GM18909 (cell line): ENCODE results near the gene UBE2J2.
A peak's percentile ranks its signal among the peaks of the same experiment; 100 is the strongest.

Source experiments
- ATAC-seq: cut with Tn5 transposase; IDR thresholded peaks from one replicate; pipeline ENCODE4 v1.9.1; 2021; ENCODE audit warnings: mild to moderate bottlenecking; ENCODE audit not compliant: unreplicated experiment, poor library complexity

The UBE2J2 gene

DNA sequence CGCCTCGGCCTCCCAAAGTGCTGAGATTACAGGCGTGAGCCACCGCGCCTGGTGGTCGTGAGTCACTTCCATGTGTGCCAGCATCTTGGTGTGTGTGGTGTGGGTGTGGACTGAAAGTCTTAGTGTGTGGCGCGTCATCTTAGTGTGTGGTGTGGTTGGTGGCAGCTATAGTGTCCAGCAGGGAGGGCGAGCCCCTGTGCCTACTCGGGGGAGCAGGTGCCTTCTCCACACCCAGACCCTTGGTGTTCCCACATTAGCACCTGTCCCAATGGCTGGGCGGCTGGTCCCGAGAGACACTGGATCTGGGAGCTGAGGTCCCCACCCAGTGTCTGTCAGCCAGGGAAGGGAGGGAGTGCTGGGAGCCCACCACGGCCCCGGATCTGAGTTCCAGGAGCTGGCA lies 9.3 kb upstream of the UBE2J2 start:
- no peak for ATAC-seq

DNA sequence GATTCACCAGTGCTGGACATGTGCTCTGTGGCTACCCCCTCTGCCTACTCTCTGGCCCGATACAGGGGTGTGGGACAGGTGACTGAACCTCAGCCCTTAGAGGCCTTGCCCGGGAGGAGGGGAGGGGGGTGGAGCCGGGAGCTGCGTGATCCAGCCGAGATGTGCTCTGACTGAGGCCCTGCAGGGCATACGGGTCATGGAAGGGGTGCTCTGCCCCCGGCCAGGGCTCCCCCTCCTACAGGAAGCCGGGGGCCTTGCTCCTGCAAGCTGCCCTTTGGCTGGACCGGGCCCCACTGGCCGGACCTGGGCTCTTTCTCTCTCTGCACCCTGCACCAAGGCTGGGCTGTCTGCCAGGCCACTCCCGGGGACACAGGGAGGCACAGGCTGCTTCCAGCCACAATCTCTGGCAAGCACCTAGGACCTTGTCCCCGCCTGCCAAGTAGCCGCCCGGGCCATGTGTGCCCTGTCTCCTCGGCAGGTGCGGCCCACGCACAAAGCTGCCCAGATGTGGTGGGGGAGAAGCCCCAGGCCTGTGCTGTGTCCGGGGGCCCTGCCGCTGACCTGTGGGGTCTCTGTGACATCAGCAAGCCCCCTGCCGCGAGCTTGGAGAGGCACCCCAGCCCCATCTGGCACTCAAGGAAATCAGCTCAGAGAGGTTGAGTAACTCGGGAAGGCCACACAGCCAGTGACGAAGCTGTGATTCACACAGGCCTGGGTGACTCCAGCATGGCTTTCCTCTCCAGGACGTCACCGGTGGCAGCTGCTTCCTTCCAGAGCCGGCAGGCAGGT lies 8.1 kb upstream of the UBE2J2 start:
- ATAC-seq, result no peak

DNA sequence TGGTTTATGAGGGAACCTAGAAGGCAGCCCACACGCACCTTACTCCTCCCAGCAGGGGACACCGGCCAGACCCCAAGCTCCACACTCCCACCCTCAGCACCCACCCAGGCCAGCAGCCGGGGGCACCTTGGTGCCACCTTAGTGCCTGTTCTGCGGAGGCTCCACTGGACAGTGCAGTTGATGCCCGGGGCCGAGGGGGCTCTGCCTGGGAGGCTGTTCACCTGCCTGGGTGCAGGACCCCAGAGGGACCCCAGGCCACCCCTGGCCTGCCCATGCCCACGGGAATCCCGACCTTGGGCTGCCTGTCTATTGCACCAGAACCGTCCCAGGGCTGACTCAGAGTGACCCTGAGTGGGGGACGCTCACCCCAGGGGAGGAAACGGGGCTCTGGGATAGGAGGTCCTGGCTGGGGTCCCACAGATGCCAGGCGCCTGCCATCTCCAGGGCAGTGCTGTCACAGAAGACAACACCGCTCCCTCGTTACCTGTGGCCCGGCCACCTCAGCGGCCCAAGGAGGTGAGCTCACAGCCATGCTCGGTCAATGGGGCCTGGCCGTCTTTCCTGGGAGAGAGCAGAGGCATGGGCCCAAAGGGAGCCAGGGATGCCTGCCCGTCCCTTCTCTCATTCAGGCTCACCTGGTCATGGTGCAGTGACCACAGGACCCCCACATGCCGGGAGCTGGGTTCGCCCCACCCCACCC lies 7.3 kb upstream of the UBE2J2 start:
- no peak for ATAC-seq

DNA sequence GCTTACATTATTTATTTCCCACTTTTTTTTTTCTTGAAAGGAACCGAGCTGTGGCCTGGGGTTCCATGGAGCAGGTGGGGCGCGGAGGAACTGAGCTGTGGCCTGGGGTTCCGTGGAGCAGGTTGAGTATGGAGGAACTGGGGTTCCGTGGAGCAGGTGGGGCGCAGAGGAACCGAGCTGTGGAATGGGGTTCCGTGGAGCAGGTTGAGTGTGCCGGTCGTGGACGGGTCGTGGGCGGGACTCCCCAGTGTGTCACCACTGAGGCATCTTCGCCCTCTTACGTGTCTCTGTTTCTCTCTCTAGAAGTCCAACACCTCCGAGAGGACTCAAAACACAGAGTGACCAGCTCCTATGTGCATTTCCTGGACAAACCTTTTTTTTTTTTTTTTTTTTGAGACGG lies 5.4 kb upstream of the UBE2J2 start:
- ATAC-seq, result no peak

DNA sequence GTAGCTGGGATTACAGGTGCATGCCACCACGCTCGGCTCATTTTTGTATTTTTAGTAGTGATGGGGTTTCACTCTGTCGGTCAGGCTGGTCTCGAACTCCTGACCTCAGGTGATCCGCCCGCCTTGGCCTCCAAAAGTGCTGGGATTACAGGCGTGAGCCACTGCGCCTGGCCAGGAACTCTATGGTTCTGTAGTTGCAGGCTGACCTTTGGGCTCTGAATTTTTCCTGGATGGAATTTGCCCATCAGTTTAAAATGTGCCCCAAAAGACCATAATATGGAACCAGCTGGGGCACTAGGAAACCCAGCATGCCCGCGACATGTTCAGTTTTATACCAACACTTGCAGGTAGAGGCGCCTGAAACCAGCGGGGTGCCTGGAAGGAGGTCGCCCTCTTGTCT lies 5.0 kb upstream of the UBE2J2 start:
- no peak for ATAC-seq

DNA sequence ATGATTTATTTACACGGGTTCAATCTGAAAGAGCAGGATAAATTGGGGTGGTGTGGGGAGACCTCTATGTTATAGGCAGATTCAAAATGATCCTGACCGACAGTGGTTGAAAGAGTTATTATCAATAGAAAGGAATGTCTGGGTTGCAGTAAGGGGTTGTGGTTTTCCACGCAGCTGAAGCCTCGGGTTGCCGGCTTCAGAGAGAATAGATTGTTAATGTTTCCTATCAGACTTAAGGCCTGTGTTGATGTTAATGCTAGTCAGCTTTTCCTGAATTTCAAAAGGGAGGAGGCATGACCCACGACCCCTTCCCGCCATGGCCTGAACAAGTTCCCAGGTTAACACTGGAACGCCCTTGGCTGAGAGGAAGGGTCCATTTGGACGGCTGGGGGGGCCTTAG lies 2.2 kb upstream of the UBE2J2 start:
- no peak for ATAC-seq

DNA sequence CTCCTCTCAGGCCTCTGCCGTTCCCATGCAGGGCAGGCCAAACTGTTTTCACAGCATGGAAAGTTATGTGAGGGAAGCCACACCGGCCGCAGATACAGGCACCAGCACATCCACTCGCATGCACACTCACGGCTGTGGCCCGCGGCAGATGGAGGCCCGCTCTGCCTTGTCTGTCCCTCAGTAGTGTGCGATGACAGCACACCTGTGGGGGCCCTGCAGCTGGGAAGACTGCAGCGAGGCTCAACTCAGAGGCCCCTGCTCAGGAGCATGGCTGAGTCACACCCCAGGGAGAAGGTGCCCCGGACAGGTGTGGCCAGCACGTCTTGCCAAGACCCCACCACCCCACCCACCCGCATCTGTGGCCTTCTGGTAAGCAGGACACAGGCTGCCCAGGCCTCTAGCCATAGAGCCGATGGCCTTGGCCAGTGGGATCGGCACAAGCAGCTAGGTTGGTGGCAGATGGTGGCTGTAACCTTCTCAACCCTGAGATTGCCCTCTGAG lies 1.3 kb upstream of the UBE2J2 start:
- no peak for ATAC-seq

DNA sequence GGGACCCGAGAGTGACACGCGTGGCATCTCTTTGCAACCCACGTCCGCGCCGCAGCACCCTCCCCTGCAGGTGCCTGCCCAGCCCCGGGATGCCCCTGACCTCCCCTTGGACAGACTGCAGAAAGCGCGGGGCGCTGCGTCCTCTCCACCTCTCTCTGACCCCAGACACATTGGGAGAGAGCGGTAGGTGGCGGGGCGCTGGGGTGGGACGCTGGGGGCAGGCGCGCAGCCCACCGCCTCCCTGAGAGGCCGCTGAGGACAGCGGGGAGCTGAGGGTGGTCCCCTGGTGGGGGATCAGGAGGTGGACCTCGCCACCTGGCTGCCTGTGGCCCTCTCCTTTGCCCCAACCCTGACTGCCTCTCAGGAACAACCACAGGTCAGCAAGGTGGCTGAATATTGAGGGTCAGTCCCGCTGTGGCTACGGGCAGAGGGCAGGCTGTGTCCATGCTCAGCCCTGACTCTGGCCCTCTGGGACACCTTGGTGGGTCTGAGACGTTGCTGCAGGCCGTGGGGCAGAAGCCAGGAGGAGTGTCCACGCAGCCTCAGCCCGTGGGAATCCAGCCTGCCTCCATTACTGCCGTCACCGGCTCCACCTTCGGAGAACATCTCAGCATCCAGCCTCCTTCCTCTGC lies 761 bp upstream of the UBE2J2 start:
- ATAC-seq, result no peak

DNA sequence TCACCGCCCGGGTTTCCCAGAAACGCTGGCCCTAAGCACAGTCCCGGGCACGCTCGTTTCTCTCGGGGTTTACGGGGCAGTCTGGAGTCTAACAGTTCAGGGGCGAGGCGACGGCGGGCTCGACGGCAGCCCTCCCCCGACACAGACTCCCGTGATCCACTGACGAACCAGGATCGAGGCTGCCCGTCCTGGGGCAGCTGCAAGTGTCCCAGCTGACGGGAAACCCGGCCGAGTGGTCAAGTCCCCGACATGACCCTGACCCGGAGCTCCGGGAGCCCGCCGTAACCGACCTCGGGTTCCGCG lies 494 bp downstream of the UBE2J2 start:
- ATAC-seq, result peak; percentile 14

DNA sequence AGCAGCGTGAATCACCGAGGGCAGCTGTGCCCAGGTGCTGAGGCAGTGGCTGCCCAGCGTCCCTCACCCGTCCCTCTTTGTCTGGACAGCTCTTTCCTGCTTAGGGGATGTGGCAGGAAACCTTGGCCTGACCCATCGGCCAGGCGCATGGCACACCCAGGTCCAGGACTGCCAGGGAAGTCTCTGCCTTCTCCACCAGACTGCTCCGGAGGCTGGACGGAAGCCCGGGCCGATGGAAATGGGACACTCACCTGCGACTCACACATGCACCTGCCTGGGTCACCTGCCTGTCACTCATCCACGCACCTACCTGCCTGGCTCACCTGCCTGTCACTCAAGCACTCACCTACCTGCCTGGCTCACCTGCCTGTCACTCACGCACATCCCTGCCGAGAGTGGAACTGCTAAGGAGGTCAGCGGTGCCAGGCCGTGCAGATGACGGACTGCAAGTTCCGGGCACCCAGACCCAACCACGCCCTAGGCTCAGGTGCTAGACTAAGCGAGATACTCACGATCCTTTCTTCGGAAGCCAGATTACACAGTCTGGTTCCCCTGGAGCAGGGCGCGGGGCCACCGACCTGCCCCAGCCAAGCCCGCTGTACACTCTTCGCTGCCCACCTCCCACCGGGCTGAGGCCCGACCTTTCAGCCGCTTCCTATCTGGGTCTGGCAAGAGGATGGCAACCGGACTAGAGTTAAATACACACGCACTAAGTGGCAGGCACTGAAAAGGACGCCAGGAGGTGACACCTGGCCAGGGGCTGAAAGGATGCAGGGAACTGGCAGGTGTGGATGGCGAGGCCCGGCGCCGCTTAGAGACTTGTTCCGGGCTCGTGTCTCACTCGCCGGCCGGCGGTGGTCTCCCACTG lies 1.1 kb downstream of the UBE2J2 start:
- ATAC-seq, result no peak

DNA sequence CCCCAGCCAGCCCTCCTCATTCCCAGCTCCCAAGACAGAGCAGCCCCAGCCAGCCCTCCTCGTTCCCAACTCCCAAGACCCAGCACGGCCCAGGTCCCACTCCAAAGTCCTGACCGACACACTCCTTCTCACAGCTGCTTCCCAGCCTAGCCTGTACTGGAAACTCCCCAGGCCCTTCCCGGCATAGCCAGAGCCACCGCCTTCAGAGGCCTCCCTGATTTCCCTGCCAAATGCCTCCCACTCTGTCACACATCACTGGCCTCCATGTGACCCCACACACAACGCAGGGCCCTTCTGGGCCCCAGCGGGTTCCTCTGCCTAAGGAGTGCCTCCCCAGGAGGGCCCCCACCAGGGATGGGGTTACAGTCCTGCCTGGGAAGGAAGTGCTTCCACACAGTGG lies 2.8 kb downstream of the UBE2J2 start:
- ATAC-seq, result no peak

DNA sequence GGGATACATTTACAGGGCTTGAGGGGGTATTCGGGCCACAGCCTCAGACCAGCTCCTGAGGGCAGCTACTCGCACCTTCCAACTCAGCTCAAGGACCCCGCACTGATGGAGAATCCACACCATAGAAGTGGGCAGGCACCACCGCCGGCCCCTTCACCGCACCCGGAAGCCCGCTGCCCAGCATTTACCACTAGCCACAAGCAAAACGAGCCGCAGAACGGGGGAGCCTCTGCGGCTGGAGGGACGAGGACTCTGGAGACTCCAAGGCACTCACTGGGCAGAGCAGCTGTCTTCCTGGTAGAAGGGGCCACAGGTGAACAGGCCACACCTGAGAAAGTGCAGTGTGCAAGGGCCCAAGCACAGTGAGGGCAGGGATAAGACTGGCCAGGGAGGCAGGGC lies 5.4 kb downstream of the UBE2J2 start:
- no peak for ATAC-seq

DNA sequence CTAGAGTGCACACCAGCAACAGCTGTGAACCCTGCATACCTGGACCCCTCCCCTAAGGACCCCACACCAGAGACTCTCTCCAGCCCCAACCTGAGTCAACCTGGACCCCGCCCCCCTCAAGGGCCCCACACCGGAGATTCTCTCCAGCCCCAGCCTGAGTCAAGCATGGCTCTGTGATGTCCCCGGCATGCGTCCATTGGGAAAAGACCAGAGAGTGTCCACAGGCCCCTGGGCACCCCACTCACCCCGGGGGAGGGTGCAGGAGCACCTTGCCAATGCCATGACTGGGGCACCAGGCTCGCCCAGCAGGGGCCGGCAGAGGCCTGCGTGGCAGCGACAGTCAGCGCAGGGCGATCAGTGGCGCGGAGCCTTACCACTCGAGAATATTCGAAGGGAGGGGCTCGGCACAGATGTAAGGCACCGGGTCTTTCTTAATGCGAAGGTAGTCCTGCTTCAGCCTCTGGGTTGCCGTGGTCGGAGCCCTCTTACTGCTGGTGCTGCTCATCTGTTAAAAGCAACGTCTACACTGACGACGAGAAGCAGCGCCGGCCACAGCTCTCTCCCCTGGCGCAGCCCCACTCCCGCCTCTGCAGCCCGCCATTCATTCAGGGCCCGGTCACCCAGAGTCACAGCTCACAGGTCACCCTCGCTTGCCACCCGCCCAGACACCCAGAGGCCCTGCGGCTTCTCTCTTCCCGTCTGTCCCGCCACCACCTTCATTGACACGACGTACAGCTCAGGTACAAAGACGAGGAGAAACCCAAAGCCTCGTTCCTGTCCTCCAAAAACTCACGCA lies 6.0 kb downstream of the UBE2J2 start:
- ATAC-seq, result no peak

DNA sequence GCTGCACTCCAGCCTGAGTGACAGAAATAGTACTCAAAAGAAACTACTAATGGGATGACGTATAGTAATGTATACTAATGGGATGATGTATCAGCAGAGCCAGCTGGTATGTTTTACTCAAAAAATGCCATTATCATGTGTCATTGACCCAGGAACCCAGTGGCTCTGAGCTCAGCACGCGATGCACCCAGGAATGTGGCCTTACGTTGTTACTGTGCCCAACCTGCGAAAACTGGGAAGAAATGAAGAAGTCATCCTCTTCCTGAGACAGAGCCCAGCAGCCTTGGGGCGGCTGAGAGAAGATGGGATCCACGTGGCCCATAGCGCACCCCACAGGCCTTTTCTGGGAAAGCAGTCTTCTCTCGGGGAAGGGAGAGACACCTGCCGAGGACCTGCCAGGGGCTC lies 8.8 kb downstream of the UBE2J2 start:
- ATAC-seq, result no peak

DNA sequence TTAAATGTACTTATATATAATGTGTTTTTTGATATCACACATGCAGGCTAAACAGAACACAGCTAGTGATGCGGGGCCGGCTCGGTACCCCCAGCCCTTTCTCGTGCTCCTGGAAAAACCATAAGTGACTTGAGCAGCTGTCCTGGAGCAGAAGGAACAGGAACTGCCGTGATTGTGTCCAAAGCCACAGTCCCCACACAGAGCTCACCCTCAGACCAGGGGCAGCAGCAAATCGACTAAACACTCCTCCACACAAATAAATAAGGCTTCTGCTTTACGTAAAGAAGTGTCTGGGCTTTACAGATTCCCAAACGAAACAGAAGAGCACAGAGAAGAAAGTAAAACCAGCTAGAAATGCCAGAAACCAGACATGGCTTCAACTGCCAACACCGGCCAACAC lies 9.6 kb downstream of the UBE2J2 start:
- no peak for ATAC-seq

DNA sequence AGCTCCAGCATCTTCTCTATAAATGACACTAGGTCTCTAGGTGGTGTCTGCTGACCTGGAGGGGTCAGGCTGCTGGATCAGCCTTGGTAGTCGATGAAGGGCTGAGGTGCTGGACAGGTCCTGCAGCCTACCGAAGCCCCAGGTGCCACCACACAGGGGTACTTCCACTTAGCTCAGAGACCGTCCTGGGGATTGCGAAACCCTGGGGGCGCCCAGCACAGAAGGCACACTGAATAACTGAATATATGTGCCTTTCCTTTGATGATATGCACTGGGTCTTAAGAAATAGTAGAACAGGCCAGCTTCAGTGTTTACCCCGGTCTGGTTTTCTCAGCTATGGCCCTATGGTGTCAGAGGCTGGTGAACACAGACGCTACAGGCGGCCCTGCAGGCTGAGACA lies 10.9 kb downstream of the UBE2J2 start:
- no peak for ATAC-seq

DNA sequence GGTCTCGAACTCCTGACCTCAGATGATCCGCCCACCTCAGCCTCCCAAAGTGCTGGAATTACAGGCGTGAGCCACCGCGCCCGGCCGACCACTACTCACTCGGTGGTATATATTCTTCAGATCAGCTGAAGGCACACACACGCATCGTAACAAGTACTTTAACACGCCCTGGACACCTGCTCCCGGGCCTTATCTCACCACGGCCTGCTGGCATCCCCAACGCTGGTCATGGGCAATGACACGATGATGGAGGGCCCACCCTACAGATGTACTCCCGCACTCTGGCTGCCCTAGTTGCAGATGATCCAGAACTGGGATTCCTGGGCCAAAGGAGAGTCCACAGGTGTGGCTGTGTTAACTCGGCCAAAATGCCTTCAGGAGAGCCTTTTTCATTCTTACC lies 11.6 kb downstream of the UBE2J2 start:
- ATAC-seq, result no peak

DNA sequence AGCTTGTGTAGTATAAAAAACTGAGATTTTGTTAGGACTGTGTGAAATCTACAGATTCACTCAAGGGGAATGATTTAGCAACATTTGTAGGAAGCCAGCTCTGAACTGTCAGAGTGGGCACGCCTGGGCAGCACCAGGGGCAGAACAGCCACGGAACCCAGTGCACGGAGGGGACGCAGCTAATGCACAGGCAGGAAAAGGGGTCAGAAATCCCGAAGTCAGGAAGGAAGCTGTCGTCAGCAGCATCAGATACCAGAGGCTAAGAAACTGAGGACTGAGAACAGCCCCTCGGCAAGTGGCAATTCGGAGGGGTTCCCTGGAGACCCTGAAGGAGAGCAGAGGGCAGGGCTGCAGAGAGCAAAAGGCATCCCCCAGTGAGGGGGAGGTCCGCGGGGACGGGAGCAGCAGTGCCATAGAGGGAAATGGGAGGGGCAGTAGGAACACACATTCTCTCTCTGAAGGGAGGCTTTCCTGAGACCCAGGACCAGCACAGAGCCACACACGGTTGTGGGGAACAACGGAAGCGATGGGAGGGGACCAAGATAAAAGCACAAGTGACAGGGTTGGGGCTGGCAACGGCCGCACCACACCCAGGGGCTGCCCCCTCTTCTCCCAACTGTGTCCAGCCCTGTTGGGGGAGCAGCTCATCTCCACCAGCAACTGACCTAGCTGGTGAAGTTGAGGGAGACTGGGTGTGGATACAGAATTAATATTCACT lies 12.7 kb downstream of the UBE2J2 start:
- no peak for ATAC-seq

DNA sequence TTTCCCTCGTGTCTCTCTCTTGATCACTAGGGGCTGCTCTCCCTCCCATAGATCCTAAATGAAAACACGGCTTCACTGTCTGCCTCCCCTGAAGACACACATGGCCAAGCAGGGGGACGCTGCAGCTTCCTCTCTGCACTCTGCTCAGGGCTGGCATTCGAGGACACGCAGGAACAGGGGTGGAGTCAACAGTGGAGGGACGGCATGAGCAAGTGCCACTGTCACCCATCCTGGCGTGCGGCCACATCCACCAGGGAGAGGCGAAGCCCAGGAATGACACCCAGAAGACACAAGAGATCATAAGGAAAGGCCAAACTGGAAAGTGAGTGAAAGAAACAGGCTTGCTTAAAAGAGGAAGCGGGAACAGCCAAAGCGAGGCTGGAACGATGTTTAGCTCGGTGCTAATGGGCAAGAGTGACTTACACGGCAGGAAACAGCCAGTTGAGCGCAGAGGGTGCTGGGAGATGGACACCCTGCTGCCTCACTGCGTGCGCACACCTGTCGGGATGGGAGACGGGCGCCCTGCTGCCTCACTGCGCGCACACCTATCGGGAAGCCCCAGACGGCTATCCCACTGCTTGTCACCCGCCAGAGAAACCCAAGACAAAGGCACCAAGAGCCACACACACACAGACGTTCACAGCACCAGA lies 13.6 kb downstream of the UBE2J2 start:
- no peak for ATAC-seq
